ENCODE data around the gene NADK2. TPM values are rescaled to one million over a fixed set of nuclear protein-coding genes. Genes with fewer than 3 reads are reported as not detected.

The NADK2 gene
- total and polyA plus RNA-seq, 2 donors (not counting 3 experiments of a cell fraction or from before 2014, with no cell fraction given), result 4.0 to 20.3 TPM

GRCh38 chr5:36200513-36200912, 41.2 kb downstream of the NADK2 start:
- Histone ChIP-seq H3K9me3 (replicated peaks; ENCODE audit: control insufficient read depth, insufficient read depth, low read length) (no peaks in the 10 kb centered on the region), H2AFZ (ENCODE audit: low read depth, low read length) (no peak overlapping the region), H3K4me3 (replicated peaks in 1 of 3; ENCODE audit: insufficient read depth in 1 of 3, low read depth in 1 of 3, low read length in 3 of 3) (no peak overlapping the region), H4K20me1 (replicated peaks; ENCODE audit: control insufficient read depth, extremely low read depth, insufficient read depth, low read length) (no peaks in the 10 kb centered on the region), H3K9me1 (replicated peaks; ENCODE audit: control insufficient read depth, extremely low read depth, insufficient read depth, low read length) (no peaks in the 10 kb centered on the region), H3K36me3 (ENCODE audit: control insufficient read depth in 2 of 2, extremely low read depth in 1 of 2, insufficient read depth in 2 of 2, low read length in 2 of 2) (peaks cover 0 to 5% of the 10 kb centered on the region in 2 experiments), H3K27ac (ENCODE audit: insufficient read depth, low read depth, low read length) (no peak overlapping the region), H3K79me2 (ENCODE audit: control insufficient read depth, insufficient read depth, low read length) (no peaks in the 10 kb centered on the region), H3K4me2 (ENCODE audit: insufficient read depth, low read length) (no peak overlapping the region), H3K27me3 (ENCODE audit: control insufficient read depth in 2 of 2, insufficient read depth in 2 of 2, low read length in 2 of 2) (no peaks in the 10 kb centered on the region), H3K9ac (replicated peaks; ENCODE audit: extremely low read depth, insufficient read depth, low read length) (no peak overlapping the region), H3K4me1 (ENCODE audit: control insufficient read depth, extremely low read depth, insufficient read depth, low read length) (peaks cover 12% of the 10 kb centered on the region)
- ChIA-PET CTCF (interaction anchor here (4.0 kb wide), 1 partner anchor 22 kb away, joined by 21 read pairs; no protein-coding TSS in a partner anchor), POLR2A (no interaction called here)
- FAIRE-seq (no peak), DNase-seq (ENCODE audit: low read depth, low spot score) (peak; percentile 23)
- no TSS peak for BruUV-seq (replicated peaks)
- intact Hi-C loops (cut with micrococcal nuclease) (no loop called here), dilution Hi-C loops (cut with MboI; ENCODE audit: extremely low pct_ligation_motif_present, low sequenced_read_pairs) (no loop called here)
- TF ChIP-seq POLR2A (IDR thresholded peaks at IDR 0.05; ENCODE audit: low read depth, low read length), result no peak
- TF ChIP-seq GATA2 (IDR thresholded peaks at IDR 0.05; ENCODE audit: insufficient read depth, insufficient read length, low read depth, low read length), result no peak
- peak; percentile 25 for TF ChIP-seq FOS (IDR thresholded peaks at IDR 0.05; ENCODE audit: borderline replicate concordance, insufficient read depth, low read length)
- TF ChIP-seq JUN (IDR thresholded peaks at IDR 0.05; ENCODE audit: borderline replicate concordance, insufficient read depth, insufficient read length, low read depth), result peak; percentile 62

GRCh38 chr5:36199620-36200019, 42.1 kb downstream of the NADK2 start:
- TF ChIP-seq EZH2 (IDR thresholded peaks at IDR 0.05; ENCODE audit: borderline replicate concordance, low read depth, low read length, severe bottlenecking), result no peak
- TF ChIP-seq POLR2A (IDR thresholded peaks at IDR 0.05; ENCODE audit: low read depth, low read length), result no peak
- no peak for TF ChIP-seq POLR2AphosphoS5 (IDR thresholded peaks at IDR 0.05; ENCODE audit: insufficient read depth, low read depth, low read length)
- TF ChIP-seq FOS (IDR thresholded peaks at IDR 0.05; ENCODE audit: borderline replicate concordance, insufficient read depth, low read length), result no peak
- TF ChIP-seq MYC (IDR thresholded peaks at IDR 0.05; ENCODE audit: low read depth, low read length), result no peak
- no peak for TF ChIP-seq MAX (IDR thresholded peaks at IDR 0.05; ENCODE audit: insufficient read depth, insufficient read length)
- no peak for TF ChIP-seq JUN (IDR thresholded peaks at IDR 0.05; ENCODE audit: borderline replicate concordance, insufficient read depth, insufficient read length, low read depth)
- TF ChIP-seq CTCF (IDR thresholded peaks at IDR 0.05; ENCODE audit: extremely low read depth in 1 of 2, insufficient read depth in 1 of 2, low read depth in 1 of 2, low read length in 2 of 2), result no peak
- TF ChIP-seq GATA2 (IDR thresholded peaks at IDR 0.05; ENCODE audit: insufficient read depth, insufficient read length, low read depth, low read length), result no peak
- H3K9me1 ChIP-seq (replicated peaks; ENCODE audit: control insufficient read depth, extremely low read depth, insufficient read depth, low read length), result no peaks in the 10 kb centered on the region
- no peak overlapping the region for H3K4me3 ChIP-seq (replicated peaks in 1 of 3; ENCODE audit: insufficient read depth in 1 of 3, low read depth in 1 of 3, low read length in 3 of 3)
- BruUV-seq (replicated peaks), result no TSS peak
- no peak for DNase-seq (ENCODE audit: low read depth, low spot score)
- no peak overlapping the region for H3K9ac ChIP-seq (replicated peaks; ENCODE audit: extremely low read depth, insufficient read depth, low read length)
- peaks cover 12% of the 10 kb centered on the region for H3K4me1 ChIP-seq (ENCODE audit: control insufficient read depth, extremely low read depth, insufficient read depth, low read length)
- peaks cover 0 to 9% of the 10 kb centered on the region in 2 experiments for H3K36me3 ChIP-seq (ENCODE audit: control insufficient read depth in 2 of 2, extremely low read depth in 1 of 2, insufficient read depth in 2 of 2, low read length in 2 of 2)
- intact Hi-C loops (cut with micrococcal nuclease), result no loop called here
- H3K79me2 ChIP-seq (ENCODE audit: control insufficient read depth, insufficient read depth, low read length), result no peaks in the 10 kb centered on the region
- no peaks in the 10 kb centered on the region for H3K27me3 ChIP-seq (ENCODE audit: control insufficient read depth in 2 of 2, insufficient read depth in 2 of 2, low read length in 2 of 2)
- H3K4me2 ChIP-seq (ENCODE audit: insufficient read depth, low read length), result no peak overlapping the region
- no peak for FAIRE-seq
- H2AFZ ChIP-seq (ENCODE audit: low read depth, low read length), result no peak overlapping the region
- H3K27ac ChIP-seq (ENCODE audit: insufficient read depth, low read depth, low read length), result no peak overlapping the region
- H3K9me3 ChIP-seq (replicated peaks; ENCODE audit: control insufficient read depth, insufficient read depth, low read length), result no peaks in the 10 kb centered on the region
- dilution Hi-C loops (cut with MboI; ENCODE audit: extremely low pct_ligation_motif_present, low sequenced_read_pairs), result no loop called here
- H4K20me1 ChIP-seq (replicated peaks; ENCODE audit: control insufficient read depth, extremely low read depth, insufficient read depth, low read length), result no peaks in the 10 kb centered on the region
- CTCF ChIA-PET, result interaction anchor here (1.4 to 4.0 kb wide), 2 partner anchors 21 to 41 kb away, joined by 4 to 21 read pairs; no protein-coding TSS in a partner anchor
- POLR2A ChIA-PET, result no interaction called here

All from endothelial cell of umbilical vein (primary cell).